HEK293 (cell line): Measurements from ENCODE around the gene SLC25A39.

ENCODE experiments used
- CTCF ChIA-PET: fragments of 350-600 bp; formaldehyde crosslinking; extraction: SDS; loops from one replicate; lab custom pipeline; 2021; ENCODE audit warnings: antibody characterized with exemption; lab: Yijun Ruan, JAX
- POLR2A ChIA-PET: fragments of 300-600 bp; formaldehyde crosslinking; extraction: SDS; loops from one replicate; lab custom pipeline; 2020; ENCODE audit warnings: antibody characterized with exemption, inconsistent platforms; lab: Yijun Ruan, JAX
- H3K27ac ChIP-seq: fragments of 200-500 bp; sonication (Bioruptor generic); 2 replicates; pipeline ENCODE4 v1.5.1; 2014; ENCODE audit warnings: low read depth, low read length, control low read depth, inconsistent platforms; ENCODE audit errors: extremely low read depth
- H3K36me3 ChIP-seq, 2 experiments: fragments of 200-500 bp in 1 of 2; sonication (Bioruptor generic) in 1 of 2; 1 replicate in 1 of 2; 2 replicates in 1 of 2; pipeline ENCODE4 v1.5.1; 2014 to 2017; ENCODE audit warnings: inconsistent platforms in 2 of 2, low read length in 2 of 2; ENCODE audit not compliant: control insufficient read depth in 2 of 2, insufficient read depth in 1 of 2
- H3K4me1 ChIP-seq: fragments of 200-500 bp; sonication (Bioruptor generic); 2 replicates; pipeline ENCODE4 v1.5.1; 2014; ENCODE audit warnings: mild to moderate bottlenecking, low read length, inconsistent platforms; ENCODE audit not compliant: control insufficient read depth, insufficient read depth
- H3K4me3 ChIP-seq: 2 replicates; pipeline ENCODE4 v1.5.1; 2011; ENCODE audit warnings: low read depth, mild to moderate bottlenecking, control low read depth, low read length, moderate library complexity
- H3K9me3 ChIP-seq: fragments of 200-500 bp; sonication (Bioruptor generic); 2 replicates; pipeline ENCODE4 v1.5.1; 2014; ENCODE audit warnings: low read depth, low read length, inconsistent platforms; ENCODE audit not compliant: control insufficient read depth, insufficient read depth
- BCL11B ChIP-seq: fragments of 450-650 bp; formaldehyde crosslinking; IDR thresholded peaks from 2 replicates; pipeline ENCODE4 v1.5.1; 2016; ENCODE audit warnings: low read depth, missing biosample characterization, missing genetic modification characterization
- ZBTB1 ChIP-seq: fragments of 450-650 bp; formaldehyde crosslinking; IDR thresholded peaks from 2 replicates; pipeline ENCODE4 v1.5.1; 2016; ENCODE audit warnings: missing biosample characterization, missing genetic modification characterization
- ZFP3 ChIP-seq: fragments of 450-650 bp; formaldehyde crosslinking; IDR thresholded peaks from 2 replicates; pipeline ENCODE4 v1.5.1; 2016; ENCODE audit warnings: low read depth, missing biosample characterization, missing genetic modification characterization
- ZFP37 ChIP-seq: fragments of 450-650 bp; formaldehyde crosslinking; IDR thresholded peaks from 2 replicates; pipeline ENCODE4 v1.5.1; 2016; ENCODE audit warnings: missing biosample characterization, missing genetic modification characterization
- ZNF133 ChIP-seq: fragments of 450-650 bp; formaldehyde crosslinking; IDR thresholded peaks from 2 replicates; pipeline ENCODE4 v1.5.1; 2016; ENCODE audit warnings: missing biosample characterization, missing genetic modification characterization
- ZNF202 ChIP-seq: fragments of 450-650 bp; formaldehyde crosslinking; IDR thresholded peaks from 2 replicates; pipeline ENCODE4 v1.5.1; 2016; ENCODE audit warnings: missing biosample characterization, missing genetic modification characterization, borderline replicate concordance
- ZNF248 ChIP-seq: fragments of 450-650 bp; formaldehyde crosslinking; IDR thresholded peaks from 2 replicates; pipeline ENCODE4 v1.5.1; 2017; ENCODE audit warnings: missing biosample characterization, missing genetic modification characterization
- ZNF274 ChIP-seq, 2 experiments: fragments of 200-500 bp in 1 of 2; fragments of 450-650 bp in 1 of 2; sonication (Bioruptor generic) in 1 of 2; formaldehyde crosslinking in 1 of 2; IDR thresholded peaks; 2 replicates each; pipeline versions ENCODE4 v1.5.1 to v1.6.1; 2014 to 2016; ENCODE audit warnings: borderline replicate concordance in 1 of 2, inconsistent platforms in 1 of 2, low read length in 1 of 2, missing biosample characterization in 1 of 2, missing genetic modification characterization in 1 of 2
- ZNF335 ChIP-seq: fragments of 450-650 bp; formaldehyde crosslinking; conservative IDR thresholded peaks from 2 replicates; pipeline ENCODE4 v1.5.1; 2016; ENCODE audit warnings: missing biosample characterization, missing genetic modification characterization
- ZNF404 ChIP-seq: fragments of 450-650 bp; formaldehyde crosslinking; IDR thresholded peaks from 2 replicates; pipeline ENCODE4 v1.5.1; 2017; ENCODE audit warnings: missing biosample characterization, missing genetic modification characterization
- ZNF510 ChIP-seq: fragments of 450-650 bp; formaldehyde crosslinking; IDR thresholded peaks from 2 replicates; pipeline ENCODE4 v1.5.1; 2018; ENCODE audit warnings: mild to moderate bottlenecking, missing genetic modification characterization, missing biosample characterization; ENCODE audit not compliant: insufficient replicate concordance
- ZNF561 ChIP-seq: fragments of 450-650 bp; IDR thresholded peaks from 2 replicates; pipeline ENCODE4 v1.5.1; 2018; ENCODE audit warnings: missing biosample characterization, missing genetic modification characterization, borderline replicate concordance
- ZNF600 ChIP-seq: fragments of 450-650 bp; formaldehyde crosslinking; IDR thresholded peaks from 2 replicates; pipeline ENCODE4 v1.5.1; 2016; ENCODE audit warnings: missing biosample characterization, missing genetic modification characterization
- ZNF768 ChIP-seq: fragments of 450-650 bp; formaldehyde crosslinking; IDR thresholded peaks from 2 replicates; pipeline ENCODE4 v1.5.1; 2018; ENCODE audit warnings: missing biosample characterization, mild to moderate bottlenecking, missing genetic modification characterization
- TF ChIP-seq, protein P1 (sequence below): fragments of 450-650 bp; formaldehyde crosslinking; IDR thresholded peaks from 2 replicates; pipeline ENCODE4 v1.5.1; 2017; ENCODE audit warnings: missing biosample characterization, missing genetic modification characterization
- TF ChIP-seq, protein P2 (sequence below): sonication (generic); formaldehyde crosslinking; IDR thresholded peaks from 2 replicates; pipeline ENCODE4 v1.8.1; 2022; ENCODE audit warnings: mild to moderate bottlenecking, moderate library complexity, missing genetic modification reagents
- TF ChIP-seq, protein P3 (sequence below): fragments of 450-650 bp; formaldehyde crosslinking; IDR thresholded peaks from 2 replicates; pipeline ENCODE4 v1.5.1; 2016; ENCODE audit warnings: missing biosample characterization, missing genetic modification characterization
- TF ChIP-seq, protein P4 (sequence below): IDR thresholded peaks from 2 replicates; pipeline ENCODE4 v1.6.1; 2011; ENCODE audit warnings: mild to moderate bottlenecking, low read depth, low read length, borderline replicate concordance
- TF ChIP-seq, protein P5 (sequence below): fragments of 450-650 bp; formaldehyde crosslinking; IDR thresholded peaks from 2 replicates; pipeline ENCODE4 v1.5.1; 2016; ENCODE audit warnings: missing biosample characterization, missing genetic modification characterization
- TF ChIP-seq, protein P6 (sequence below): fragments of 450-650 bp; formaldehyde crosslinking; IDR thresholded peaks from 2 replicates; pipeline ENCODE4 v1.5.1; 2016; ENCODE audit warnings: missing biosample characterization, missing genetic modification characterization, low read depth
- TF ChIP-seq, protein P7 (sequence below): fragments of 450-650 bp; formaldehyde crosslinking; IDR thresholded peaks from 2 replicates; pipeline ENCODE4 v1.5.1; 2016; ENCODE audit warnings: missing biosample characterization, missing genetic modification characterization

Gene SLC25A39

DNA sequence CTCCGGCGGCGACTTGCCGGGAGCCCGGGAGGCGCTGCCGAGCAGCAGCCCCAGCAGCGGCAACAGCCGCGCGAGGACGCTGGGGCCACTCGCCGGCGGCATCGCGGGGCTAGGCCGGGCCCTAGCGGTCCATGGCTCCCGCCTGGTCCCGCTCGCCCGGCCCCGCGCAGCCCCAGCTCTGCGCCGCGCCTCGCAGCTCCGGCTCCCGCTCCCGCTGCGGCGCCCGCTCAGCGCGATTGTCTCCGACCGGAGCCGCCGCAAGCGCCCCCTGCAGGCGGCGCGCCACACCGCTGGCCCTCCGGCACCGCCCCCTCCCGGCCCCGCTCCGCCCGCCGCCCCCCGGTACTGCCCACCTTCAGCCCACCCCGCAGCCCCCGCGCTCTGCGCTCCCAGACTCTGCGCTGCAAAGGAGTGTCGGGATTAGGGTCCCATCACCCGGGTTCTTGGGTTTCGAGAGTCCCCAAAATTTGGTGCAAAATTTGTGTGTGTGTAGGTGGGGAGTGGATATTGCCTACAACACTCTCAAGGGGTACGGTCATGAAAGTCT is 39.1 kb upstream of the SLC25A39 start, which contains the start of gene FAM171A2:
FAM171A2 (minus strand) TSS at position 241 of the 547 bp plus-strand sequence; CDS start at position 102, 139 bp downstream.
- Histone ChIP-seq H3K4me1 (peaks cover 21% of the 10 kb centered on the region), H3K36me3 (peaks cover 0 to 8% of the 10 kb centered on the region in 2 experiments; a peak in 1 of 3 replicates), H3K27ac (peak within 1 kb of the TSS; percentile 88; the same call in 1 of the 2 replicates), H3K4me3 (peak within 1 kb of the TSS; percentile 66), H3K9me3 (no peaks in the 10 kb centered on the region)
- ChIA-PET POLR2A (interaction anchor here (0.6 to 4.7 kb wide), 8 partner anchors 19 to 1478 kb away, joined by 3 to 23 read pairs (median 5); partner anchors contain the start of genes CCDC43 and GRN), CTCF (interaction anchor here (0.6 to 4.3 kb wide), 19 partner anchors 9 to 607 kb away, joined by 3 to 21 read pairs (median 4); partner anchors contain the start of gene GRN)
- TF ChIP-seq ZNF335 (tag by site-specific recombination) (no peak), ZNF274 (IDR thresholded peaks at IDR 0.05; ENCODE audit: low read length) (no peak), ZNF274 (tag by site-specific recombination; IDR thresholded peaks at IDR 0.05; ENCODE audit: borderline replicate concordance) (no peak), ZNF133 (tag by site-specific recombination) (no peak), ZNF510 (tag by site-specific recombination) (no peak), ZNF561 (tag by site-specific recombination) (no peak), ZNF202 (tag by site-specific recombination) (no peak), ZBTB1 (tag by site-specific recombination) (no peak), ZNF248 (tag by site-specific recombination) (no peak), BCL11B (tag by site-specific recombination) (no peak), ZNF768 (tag by site-specific recombination) (no peak), ZFP37 (no peak), ZFP3 (tag by site-specific recombination) (no peak), ZNF600 (tag by site-specific recombination) (no peak), ZNF404 (tag by site-specific recombination) (no peak)
- TF ChIP-seq, protein P1, sequence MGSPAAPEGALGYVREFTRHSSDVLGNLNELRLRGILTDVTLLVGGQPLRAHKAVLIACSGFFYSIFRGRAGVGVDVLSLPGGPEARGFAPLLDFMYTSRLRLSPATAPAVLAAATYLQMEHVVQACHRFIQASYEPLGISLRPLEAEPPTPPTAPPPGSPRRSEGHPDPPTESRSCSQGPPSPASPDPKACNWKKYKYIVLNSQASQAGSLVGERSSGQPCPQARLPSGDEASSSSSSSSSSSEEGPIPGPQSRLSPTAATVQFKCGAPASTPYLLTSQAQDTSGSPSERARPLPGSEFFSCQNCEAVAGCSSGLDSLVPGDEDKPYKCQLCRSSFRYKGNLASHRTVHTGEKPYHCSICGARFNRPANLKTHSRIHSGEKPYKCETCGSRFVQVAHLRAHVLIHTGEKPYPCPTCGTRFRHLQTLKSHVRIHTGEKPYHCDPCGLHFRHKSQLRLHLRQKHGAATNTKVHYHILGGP (tag by site-specific recombination) = no peak
- TF ChIP-seq, protein P2, sequence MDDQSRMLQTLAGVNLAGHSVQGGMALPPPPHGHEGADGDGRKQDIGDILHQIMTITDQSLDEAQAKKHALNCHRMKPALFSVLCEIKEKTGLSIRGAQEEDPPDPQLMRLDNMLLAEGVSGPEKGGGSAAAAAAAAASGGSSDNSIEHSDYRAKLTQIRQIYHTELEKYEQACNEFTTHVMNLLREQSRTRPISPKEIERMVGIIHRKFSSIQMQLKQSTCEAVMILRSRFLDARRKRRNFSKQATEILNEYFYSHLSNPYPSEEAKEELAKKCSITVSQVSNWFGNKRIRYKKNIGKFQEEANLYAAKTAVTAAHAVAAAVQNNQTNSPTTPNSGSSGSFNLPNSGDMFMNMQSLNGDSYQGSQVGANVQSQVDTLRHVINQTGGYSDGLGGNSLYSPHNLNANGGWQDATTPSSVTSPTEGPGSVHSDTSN = peak; percentile 80; the same call in 1 of the 2 replicates
- TF ChIP-seq, protein P3, sequence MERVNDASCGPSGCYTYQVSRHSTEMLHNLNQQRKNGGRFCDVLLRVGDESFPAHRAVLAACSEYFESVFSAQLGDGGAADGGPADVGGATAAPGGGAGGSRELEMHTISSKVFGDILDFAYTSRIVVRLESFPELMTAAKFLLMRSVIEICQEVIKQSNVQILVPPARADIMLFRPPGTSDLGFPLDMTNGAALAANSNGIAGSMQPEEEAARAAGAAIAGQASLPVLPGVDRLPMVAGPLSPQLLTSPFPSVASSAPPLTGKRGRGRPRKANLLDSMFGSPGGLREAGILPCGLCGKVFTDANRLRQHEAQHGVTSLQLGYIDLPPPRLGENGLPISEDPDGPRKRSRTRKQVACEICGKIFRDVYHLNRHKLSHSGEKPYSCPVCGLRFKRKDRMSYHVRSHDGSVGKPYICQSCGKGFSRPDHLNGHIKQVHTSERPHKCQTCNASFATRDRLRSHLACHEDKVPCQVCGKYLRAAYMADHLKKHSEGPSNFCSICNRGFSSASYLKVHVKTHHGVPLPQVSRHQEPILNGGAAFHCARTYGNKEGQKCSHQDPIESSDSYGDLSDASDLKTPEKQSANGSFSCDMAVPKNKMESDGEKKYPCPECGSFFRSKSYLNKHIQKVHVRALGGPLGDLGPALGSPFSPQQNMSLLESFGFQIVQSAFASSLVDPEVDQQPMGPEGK (tag by site-specific recombination) = peak; percentile 37; the same call in 1 of the 2 replicates
- TF ChIP-seq, protein P4, sequence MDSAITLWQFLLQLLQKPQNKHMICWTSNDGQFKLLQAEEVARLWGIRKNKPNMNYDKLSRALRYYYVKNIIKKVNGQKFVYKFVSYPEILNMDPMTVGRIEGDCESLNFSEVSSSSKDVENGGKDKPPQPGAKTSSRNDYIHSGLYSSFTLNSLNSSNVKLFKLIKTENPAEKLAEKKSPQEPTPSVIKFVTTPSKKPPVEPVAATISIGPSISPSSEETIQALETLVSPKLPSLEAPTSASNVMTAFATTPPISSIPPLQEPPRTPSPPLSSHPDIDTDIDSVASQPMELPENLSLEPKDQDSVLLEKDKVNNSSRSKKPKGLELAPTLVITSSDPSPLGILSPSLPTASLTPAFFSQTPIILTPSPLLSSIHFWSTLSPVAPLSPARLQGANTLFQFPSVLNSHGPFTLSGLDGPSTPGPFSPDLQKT = no peak
- TF ChIP-seq, protein P5, sequence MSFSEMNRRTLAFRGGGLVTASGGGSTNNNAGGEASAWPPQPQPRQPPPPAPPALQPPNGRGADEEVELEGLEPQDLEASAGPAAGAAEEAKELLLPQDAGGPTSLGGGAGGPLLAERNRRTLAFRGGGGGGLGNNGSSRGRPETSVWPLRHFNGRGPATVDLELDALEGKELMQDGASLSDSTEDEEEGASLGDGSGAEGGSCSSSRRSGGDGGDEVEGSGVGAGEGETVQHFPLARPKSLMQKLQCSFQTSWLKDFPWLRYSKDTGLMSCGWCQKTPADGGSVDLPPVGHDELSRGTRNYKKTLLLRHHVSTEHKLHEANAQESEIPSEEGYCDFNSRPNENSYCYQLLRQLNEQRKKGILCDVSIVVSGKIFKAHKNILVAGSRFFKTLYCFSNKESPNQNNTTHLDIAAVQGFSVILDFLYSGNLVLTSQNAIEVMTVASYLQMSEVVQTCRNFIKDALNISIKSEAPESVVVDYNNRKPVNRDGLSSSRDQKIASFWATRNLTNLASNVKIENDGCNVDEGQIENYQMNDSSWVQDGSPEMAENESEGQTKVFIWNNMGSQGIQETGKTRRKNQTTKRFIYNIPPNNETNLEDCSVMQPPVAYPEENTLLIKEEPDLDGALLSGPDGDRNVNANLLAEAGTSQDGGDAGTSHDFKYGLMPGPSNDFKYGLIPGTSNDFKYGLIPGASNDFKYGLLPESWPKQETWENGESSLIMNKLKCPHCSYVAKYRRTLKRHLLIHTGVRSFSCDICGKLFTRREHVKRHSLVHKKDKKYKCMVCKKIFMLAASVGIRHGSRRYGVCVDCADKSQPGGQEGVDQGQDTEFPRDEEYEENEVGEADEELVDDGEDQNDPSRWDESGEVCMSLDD (tag by site-specific recombination) = 0 out of 2 replicates have a peak, but pooled peaks have one; percentile 50
- TF ChIP-seq, protein P6, sequence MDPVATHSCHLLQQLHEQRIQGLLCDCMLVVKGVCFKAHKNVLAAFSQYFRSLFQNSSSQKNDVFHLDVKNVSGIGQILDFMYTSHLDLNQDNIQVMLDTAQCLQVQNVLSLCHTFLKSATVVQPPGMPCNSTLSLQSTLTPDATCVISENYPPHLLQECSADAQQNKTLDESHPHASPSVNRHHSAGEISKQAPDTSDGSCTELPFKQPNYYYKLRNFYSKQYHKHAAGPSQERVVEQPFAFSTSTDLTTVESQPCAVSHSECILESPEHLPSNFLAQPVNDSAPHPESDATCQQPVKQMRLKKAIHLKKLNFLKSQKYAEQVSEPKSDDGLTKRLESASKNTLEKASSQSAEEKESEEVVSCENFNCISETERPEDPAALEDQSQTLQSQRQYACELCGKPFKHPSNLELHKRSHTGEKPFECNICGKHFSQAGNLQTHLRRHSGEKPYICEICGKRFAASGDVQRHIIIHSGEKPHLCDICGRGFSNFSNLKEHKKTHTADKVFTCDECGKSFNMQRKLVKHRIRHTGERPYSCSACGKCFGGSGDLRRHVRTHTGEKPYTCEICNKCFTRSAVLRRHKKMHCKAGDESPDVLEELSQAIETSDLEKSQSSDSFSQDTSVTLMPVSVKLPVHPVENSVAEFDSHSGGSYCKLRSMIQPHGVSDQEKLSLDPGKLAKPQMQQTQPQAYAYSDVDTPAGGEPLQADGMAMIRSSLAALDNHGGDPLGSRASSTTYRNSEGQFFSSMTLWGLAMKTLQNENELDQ = no peak
- TF ChIP-seq, protein P7, sequence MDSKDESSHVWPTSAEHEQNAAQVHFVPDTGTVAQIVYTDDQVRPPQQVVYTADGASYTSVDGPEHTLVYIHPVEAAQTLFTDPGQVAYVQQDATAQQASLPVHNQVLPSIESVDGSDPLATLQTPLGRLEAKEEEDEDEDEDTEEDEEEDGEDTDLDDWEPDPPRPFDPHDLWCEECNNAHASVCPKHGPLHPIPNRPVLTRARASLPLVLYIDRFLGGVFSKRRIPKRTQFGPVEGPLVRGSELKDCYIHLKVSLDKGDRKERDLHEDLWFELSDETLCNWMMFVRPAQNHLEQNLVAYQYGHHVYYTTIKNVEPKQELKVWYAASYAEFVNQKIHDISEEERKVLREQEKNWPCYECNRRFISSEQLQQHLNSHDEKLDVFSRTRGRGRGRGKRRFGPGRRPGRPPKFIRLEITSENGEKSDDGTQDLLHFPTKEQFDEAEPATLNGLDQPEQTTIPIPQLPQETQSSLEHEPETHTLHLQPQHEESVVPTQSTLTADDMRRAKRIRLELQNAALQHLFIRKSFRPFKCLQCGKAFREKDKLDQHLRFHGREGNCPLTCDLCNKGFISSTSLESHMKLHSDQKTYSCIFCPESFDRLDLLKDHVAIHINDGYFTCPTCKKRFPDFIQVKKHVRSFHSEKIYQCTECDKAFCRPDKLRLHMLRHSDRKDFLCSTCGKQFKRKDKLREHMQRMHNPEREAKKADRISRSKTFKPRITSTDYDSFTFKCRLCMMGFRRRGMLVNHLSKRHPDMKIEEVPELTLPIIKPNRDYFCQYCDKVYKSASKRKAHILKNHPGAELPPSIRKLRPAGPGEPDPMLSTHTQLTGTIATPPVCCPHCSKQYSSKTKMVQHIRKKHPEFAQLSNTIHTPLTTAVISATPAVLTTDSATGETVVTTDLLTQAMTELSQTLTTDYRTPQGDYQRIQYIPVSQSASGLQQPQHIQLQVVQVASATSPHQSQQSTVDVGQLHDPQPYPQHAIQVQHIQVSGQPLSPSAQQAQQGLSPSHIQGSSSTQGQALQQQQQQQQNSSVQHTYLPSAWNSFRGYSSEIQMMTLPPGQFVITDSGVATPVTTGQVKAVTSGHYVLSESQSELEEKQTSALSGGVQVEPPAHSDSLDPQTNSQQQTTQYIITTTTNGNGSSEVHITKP = no peak
